ENCODE data around the gene REC8. TPM values are rescaled to one million over a fixed set of nuclear protein-coding genes. Genes with fewer than 3 reads are reported as not detected.
A peak's percentile ranks its signal among the peaks of the same experiment; 100 is the strongest.

Gene REC8, protein sequence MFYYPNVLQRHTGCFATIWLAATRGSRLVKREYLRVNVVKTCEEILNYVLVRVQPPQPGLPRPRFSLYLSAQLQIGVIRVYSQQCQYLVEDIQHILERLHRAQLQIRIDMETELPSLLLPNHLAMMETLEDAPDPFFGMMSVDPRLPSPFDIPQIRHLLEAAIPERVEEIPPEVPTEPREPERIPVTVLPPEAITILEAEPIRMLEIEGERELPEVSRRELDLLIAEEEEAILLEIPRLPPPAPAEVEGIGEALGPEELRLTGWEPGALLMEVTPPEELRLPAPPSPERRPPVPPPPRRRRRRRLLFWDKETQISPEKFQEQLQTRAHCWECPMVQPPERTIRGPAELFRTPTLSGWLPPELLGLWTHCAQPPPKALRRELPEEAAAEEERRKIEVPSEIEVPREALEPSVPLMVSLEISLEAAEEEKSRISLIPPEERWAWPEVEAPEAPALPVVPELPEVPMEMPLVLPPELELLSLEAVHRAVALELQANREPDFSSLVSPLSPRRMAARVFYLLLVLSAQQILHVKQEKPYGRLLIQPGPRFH
- 12.6 TPM for total RNA-seq

DNA sequence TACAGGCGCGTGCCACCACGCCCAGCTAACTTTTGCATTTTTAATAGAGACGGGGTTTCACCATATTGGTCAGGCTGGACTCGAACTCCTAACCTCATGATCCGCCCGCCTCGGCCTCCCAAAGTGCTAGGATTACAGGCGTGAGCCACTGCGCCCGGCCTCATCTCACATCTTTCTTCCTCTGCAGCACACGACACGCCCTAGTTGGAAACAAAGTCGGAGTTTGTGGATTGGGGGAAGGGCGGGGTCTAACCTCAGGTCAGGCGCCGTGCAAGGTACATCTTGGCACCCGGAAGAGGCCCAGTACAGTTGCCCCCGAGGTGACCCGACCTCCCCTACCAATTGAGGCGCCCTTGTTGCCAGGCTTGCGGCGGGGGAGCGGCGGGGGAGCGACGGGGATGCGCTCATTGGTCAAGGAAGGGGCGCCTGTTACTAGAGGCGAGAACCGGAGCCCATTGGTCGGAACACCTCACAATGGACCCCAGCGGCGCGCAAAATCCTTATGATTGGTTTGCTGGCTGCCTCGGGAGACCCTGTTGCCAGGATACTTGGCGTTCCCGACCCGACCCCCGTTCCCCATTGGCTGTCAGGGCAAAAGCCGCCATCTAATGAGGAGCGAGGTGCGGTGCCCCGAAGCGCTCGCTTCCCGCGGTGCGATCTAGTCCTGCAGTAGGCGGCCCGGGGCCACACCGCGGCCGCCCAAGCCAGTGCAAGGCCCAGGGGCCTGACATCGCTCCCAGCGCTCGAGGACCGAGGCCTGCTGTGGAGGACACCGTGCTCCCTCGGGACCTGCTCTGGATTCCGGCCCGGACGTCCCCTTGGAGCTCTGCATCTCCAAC lies at the start of gene REC8:
TSS of gene REC8 (plus strand) at position 659 of the 839 bp plus-strand sequence. CDS start 473 bp downstream, outside the sequence.
- DNase-seq (ENCODE audit: low spot score) = peak; percentile 81

DNA sequence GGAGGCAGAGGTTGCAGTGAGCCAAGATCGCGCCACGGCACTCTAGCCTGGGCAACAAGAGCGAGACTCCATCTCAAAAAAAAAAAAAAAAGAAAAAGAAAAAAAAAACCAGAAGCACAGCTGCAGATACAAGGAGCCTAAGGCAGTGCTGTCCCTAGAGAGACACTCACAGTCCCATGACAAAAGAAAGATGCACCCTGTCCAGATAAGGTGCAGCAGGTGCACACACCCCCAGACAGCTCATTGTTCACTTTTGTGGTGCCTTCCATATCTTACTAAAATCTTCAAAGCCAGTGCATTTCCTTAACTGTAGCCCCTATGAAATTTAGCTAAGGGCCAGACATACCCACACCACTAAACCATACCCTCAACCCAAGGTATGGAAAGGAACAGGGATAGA lies 49.5 kb upstream of the REC8 start:
- no peak for DNase-seq (ENCODE audit: low spot score)

DNA sequence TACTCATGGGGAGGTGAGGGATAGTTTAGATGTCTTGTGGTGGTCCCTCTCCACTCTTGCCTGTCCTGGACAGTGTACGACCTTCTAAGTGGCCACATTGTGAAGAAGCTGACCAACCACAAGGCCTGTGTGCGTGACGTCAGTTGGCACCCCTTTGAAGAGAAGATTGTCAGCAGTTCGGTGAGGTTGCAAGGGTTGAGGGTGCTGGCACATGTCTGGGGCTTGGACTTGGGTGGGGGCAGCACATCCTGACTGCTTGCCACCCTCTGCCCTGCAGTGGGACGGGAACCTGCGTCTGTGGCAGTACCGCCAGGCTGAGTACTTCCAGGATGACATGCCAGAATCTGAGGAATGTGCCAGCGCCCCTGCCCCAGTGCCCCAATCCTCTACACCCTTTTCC lies 49.0 kb upstream of the REC8 start:
- no peak for DNase-seq (ENCODE audit: low spot score)

DNA sequence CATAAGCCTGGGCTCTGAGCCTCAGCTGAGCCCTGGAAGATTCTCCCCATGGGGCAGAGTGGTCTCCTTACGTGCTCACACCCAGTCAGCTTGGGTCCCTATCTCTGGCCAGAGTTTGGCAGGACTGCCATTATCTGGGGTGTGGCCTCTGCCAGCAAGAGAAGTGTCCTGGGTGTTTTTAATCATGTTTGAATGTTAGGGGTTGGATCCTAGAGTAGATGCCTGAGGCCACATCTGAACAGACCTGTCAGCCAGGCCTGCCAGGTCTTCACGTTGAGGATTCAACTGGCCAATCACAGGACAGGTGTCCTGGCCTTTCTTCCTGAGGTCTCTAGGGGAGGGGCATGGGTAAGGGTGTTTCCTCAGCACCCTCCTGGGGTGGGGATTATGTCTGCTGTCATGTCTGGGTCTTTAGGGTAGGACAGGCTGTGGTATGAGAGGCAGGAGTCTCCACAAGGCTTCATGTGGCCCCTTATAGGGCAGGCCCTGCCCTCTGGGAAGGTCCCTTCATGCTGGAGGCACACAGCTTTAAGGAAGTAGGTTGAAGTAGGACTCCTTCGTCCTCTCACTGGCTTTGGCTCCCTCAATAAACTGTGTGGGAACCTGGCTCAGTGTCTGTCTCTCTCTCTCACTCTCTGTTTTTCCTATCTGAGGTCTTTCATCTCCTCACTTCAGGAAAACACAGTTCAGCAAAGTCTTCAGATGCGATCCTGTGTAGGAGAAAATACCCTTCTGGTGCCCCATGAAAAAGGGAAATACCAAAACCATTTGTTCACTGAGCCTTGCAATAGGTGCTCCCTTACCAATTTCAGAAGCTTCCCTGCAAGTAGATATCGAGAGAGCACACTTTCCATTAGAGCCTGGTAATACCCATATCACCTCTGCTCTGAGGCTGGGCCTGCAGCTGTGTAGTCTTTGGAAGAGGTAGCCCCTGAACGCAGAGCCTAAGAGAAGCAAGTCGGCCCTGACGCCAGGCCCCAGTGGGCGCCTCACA lies 48.2 kb upstream of the REC8 start:
- DNase-seq (ENCODE audit: low spot score) = no peak

DNA sequence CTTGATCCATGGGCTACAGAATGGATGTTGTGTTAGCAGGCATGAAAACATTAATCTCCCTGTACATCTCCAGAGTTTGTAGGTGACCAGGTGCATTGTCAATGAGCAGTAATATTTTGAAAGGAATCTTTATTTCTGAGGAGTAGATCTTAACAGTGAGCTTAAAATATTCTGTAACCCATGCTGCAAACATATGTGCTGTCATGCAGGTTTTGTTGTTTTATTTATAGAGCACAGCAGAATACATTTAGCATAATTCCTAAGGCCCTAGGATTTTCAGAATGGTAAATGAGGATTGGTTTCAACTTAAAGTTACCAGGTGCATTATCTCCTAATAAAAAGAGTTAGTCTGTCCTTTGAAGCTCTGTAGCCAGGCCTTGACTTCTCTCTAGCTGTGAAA lies 44.9 kb upstream of the REC8 start:
- no peak for DNase-seq (ENCODE audit: low spot score)

DNA sequence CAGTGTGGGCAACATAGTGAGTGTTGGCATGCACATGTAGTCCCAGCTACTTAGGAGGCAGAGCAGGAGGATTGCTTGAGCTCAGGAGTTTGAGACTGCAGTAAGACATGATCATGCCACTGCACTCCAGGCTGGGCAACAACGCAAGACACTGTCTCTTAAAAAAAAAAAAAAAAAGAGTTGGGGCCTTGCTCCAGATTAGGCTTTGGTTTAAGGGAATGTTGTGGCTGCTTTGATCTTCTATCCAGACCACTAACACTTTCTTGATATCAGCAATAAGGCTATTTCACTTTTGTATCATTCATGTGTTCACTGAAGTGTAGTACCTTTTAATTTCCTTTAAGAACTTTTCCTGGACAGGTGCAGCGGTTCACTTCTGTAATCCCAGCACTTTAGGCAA lies 44.2 kb upstream of the REC8 start:
- DNase-seq (ENCODE audit: low spot score) = no peak

DNA sequence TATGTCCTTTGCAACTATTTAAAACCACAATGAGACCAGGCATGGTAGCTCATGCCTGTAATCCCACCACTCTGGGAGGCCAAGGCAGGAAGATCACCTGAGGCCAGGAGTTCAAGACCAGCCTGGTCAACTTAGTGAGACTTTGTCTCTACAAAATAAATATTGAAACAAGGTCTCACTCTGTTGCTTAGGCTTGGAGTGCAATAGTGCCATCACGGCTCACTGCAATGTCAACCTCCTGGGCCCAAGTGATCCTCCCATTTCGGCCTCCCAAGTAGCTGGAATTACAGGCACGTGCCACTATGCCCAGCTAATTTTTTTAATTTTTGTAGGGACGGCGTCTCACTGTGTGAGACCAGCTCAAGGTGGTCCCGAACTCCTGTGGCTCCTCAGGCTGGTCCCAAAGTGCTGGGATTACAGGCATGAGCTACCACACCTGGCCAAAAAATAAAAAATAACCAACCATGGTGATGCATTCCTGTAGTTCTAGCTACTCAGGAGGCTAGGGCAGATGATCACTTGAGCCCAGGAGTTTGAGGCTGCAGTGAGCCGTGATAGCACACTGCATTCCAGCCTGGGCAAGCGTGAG lies 42.4 kb upstream of the REC8 start:
- DNase-seq (ENCODE audit: low spot score) = no peak

DNA sequence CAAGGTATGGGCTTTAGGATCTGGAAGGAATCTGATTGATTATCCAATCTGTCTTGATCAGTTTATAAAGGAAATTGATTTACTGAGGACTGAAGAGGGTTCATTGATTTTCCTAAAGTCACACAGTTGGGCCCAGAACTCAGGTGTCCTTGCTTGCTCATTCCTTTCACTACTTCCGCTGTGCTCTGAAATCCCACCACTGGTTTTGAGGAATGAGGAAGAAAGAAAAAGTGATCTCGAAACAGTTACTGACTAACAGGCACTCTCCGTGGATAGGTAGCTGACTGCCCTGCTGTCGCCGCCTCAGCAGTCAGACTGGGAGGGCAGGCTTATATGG lies 41.5 kb upstream of the REC8 start, which contains the start of gene FITM1:
TSS of gene FITM1 (plus strand) at position 280 of the 337 bp plus-strand sequence. CDS start 905 bp downstream, outside the sequence.
- DNase-seq (ENCODE audit: low spot score) = no peak

DNA sequence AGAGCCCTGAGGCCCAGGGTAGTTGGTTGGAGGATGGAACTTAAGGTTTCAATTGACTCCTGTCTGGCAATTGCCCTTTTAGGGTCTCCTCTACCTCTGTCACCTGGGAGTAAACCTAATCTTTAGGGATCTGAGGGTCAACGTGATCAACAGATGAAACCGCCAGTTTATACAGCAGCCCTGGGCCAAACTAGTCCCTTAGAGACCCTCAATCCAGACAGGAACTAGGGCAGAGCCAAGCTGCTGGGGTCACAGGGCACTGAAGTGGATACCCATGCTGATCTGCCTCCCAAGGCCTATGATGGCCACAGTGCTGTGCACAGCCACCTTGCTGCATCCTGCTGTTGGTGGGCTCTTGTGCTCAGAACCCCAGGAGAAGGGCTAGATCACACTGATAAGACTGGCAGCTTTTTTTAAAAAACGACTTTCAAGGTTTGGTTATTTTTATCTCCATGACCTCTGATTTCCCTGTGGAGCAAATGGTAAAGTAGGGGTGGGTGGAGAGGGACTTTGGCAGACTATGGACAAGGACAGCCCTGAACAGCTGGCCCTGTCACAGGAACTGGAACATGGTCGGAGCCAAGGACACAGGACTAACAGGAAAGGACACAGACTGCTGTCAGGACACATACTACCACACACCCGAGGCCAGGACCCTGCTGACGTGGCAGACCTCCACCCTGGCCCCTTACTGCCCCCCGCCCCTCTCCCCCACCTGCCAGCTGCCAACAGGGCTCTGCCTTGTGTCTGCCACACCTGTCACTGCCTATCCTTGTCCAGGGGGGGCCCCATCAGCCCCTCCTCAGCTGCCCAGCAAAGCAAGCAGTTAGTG lies 40.9 kb upstream of the REC8 start:
- no peak for DNase-seq (ENCODE audit: low spot score)

DNA sequence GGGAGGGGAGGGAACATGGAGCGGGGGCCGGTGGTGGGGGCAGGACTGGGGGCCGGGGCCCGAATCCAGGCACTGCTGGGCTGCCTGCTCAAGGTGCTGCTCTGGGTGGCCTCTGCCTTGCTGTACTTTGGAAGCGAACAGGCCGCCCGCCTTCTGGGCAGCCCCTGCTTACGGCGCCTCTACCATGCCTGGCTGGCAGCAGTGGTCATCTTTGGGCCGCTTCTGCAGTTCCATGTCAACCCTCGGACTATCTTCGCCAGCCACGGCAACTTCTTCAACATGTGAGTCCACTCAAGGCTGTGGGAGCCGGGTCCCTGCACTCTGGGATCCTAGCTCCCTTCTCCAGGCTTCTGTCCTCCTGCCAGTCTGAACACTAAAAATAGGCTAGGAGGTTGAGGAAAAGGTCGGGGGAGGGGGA lies 40.3 kb upstream of the REC8 start:
- DNase-seq (ENCODE audit: low spot score) = no peak

DNA sequence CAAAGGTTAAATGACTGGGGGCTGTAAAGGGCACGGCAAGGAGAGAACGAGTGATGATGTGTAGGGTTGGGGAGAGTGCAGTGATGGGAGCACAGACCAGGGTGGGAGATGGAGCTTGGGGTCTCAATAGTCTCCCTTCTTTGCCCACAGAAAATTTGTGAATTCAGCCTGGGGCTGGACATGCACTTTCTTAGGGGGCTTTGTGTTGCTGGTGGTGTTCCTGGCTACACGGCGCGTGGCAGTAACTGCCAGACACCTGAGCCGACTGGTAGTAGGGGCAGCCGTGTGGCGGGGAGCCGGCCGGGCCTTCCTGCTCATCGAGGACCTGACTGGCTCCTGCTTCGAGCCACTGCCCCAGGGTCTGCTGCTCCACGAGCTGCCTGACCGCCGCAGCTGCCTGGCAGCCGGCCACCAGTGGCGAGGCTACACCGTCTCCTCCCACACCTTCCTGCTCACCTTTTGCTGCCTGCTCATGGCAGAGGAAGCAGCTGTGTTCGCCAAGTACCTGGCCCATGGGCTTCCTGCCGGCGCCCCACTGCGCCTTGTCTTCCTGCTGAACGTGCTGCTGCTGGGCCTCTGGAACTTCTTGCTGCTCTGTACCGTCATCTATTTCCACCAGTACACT lies 39.7 kb upstream of the REC8 start:
- DNase-seq (ENCODE audit: low spot score) = peak; percentile 62

DNA sequence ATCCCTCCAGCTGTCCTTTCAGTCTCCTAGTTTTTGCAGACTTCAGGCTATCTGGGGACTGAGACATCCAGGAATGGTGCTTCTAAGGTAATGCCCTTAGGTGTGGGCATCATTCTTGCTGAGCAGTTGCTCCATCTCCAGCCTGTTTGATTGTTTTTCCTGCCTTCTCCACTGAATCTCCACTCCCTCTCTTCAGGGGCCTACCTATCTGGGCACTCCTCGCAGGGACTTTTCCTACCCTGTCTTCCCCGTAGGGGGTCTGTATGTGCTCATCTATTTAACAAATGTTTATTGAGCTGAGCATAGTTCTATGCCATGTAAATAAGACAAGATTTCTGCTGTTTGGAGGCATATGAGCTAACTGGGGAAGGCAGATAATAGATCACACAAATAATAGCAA lies 38.9 kb upstream of the REC8 start:
- no peak for DNase-seq (ENCODE audit: low spot score)

DNA sequence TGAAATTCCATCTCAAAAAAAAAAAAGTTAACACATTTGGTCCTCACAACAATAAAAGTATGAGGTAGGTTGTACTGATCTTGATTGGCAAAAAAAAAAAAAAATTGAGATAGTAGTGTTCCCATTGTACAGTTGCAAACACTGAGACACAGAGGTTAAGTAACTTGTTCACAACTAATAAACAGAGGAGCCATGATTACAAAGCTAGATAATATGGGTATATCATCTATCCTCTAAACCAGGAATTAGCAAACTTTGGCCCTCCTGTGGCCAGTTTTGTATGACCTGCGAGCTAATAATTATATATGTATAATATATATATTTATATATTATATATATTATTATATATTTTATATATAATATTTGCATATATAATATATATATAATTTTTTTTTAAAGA lies 38.1 kb upstream of the REC8 start:
- DNase-seq (ENCODE audit: low spot score) = no peak

DNA sequence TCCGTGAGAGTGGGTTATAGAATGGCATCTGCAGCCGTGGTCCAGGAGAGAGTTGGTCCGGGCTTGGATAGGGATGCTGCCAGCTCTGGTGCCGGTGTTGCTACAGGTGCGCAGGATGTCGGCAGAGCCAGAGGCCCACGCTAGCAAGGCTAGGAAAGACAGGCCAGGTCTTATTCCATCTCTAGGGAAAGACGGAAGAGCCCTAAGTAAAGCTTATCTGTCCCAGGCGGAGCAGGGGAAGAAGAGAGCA lies 36.4 kb upstream of the REC8 start:
- DNase-seq (ENCODE audit: low spot score) = no peak

DNA sequence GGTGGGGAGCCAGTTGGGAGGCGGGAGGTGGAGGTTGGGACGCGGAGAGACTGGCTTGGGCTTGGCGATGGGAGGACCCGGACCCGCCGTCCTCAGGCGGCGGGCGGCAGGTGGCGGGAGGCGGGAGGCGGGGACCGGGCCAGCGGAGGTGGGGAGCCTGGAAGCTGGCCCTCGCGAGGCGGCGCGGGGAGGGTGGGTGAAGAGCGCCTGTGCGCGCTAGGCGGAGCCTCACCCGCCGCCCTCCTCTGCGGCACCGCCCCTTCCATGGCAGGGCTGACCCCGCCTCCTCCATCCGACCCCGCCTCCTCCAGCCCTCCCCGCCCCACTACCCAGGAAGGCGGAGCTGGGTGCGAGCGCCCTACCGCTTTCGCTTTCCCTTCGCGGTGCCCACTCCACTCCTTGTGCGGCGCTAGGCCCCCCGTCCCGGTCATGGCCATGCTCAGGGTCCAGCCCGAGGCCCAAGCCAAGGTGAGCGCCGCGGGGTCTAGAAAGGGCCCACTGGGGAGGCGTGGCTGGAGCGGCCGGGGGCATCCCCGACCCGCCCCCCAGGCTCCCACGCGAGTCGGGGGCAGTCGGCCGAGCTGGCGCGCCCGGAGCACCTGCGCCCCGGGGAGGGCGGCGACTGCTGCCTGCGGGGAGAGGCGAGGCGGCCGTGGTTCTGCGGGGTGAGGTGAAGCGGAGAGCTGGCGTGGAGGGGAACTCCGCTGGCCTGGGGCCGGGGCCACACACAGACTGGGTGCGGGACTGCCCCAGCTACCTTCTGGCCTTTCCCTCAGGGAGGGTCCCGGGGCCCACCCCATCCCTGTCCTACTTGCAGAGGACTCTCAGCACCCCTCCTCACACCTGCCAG lies 35.8 kb upstream of the REC8 start, which contains the start of gene PSME1:
TSS of gene PSME1 (plus strand) at position 361 of the 850 bp plus-strand sequence. CDS start at position 430, 69 bp downstream.
- peak; percentile 95 for DNase-seq (ENCODE audit: low spot score)

DNA sequence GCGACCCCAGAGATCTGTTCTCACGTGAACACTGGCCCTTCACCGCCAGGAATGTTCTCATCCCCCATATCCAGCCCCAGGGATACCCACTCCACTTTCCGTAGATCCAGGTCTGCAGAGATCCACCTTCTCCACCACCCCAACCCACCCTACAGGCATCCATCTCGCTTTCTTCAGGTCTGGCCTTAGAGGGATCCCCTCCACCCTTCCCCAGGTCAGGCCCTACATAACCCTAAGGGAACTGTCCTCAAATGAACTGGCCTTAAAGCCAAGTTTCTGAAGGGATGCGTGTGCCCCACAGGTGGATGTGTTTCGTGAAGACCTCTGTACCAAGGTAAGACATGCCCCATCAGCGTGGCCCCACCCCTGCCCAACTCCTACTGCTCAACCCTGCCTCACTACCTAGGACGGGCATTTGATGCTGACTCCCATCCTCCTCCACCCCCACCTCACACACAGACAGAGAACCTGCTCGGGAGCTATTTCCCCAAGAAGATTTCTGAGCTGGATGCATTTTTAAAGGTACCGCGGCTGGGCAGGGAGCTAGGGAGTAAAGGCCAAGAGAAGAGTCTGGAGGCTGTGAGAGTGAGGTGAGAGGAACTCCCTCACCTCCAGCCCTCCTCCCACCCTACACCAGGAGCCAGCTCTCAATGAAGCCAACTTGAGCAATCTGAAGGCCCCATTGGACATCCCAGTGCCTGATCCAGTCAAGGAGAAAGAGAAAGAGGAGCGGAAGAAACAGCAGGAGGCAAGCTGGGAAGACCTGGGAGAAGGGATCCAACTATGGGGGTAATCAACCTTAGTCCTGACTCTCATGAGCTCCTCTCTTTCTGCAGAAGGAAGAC lies 35.0 kb upstream of the REC8 start:
- DNase-seq (ENCODE audit: low spot score) = no peak

DNA sequence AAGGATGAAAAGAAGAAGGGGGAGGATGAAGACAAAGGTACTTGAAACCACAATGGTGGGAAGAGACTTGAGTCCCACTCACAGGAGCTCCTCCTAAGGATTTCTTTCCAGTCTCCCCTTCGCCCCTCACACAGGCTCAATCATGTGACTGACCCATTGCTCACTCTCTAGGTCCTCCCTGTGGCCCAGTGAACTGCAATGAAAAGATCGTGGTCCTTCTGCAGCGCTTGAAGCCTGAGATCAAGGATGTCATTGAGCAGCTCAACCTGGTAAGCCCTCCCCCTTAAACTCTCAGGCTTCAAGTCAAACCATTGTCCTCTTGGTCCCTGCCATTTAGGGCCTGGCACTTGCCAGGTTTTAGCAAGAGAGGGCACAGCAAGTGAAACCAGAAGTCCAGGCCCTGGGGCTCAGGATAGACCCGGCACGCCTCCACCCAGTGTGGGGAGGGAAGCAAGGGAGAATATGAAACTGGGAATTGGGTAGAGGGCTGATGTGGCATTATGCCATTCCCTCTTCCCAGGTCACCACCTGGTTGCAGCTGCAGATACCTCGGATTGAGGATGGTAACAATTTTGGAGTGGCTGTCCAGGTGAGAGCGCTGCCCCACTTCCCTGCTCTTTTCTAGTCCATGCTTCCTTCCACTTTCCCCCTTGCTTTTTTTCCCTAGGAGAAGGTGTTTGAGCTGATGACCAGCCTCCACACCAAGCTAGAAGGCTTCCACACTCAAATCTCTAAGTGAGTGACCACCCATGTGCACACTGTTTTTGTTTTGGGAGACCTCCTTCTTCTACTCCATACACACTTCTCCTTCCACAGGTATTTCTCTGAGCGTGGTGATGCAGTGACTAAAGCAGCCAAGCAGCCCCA lies 34.1 kb upstream of the REC8 start:
- DNase-seq (ENCODE audit: low spot score) = no peak
